Islet precursor cell (in vitro differentiated cells): ENCODE measurements around the gene ZNF827.

Experiments
- DNase-seq: peaks from one replicate; pipeline ENCODE4 v3.0.0-alpha.2; 2018

ZNF827 gene

GRCh38 chr4:145736241-145736831 lies 202.3 kb downstream of the ZNF827 start:
- peak; percentile 76 for DNase-seq

GRCh38 chr4:145735827-145736226 lies 202.8 kb downstream of the ZNF827 start:
- DNase-seq = no peak

GRCh38 chr4:145735347-145735675 lies 203.3 kb downstream of the ZNF827 start:
- peak; percentile 97 for DNase-seq

GRCh38 chr4:145734576-145735346 lies 203.9 kb downstream of the ZNF827 start:
- peak; percentile 98 for DNase-seq

GRCh38 chr4:145734031-145734430 lies 204.6 kb downstream of the ZNF827 start:
- DNase-seq = no peak

GRCh38 chr4:145732895-145733880 lies 205.4 kb downstream of the ZNF827 start:
- DNase-seq = peak; percentile 98

- DNase-seq = peak; percentile 66
Observed at GRCh38 chr4:145732001-145732815, 206.4 kb downstream of the ZNF827 start.

GRCh38 chr4:145731028-145731427 lies 207.6 kb downstream of the ZNF827 start:
- no peak for DNase-seq

- DNase-seq = no peak
Observed at GRCh38 chr4:145730026-145730425, 208.6 kb downstream of the ZNF827 start.

GRCh38 chr4:145723336-145723735 lies 215.3 kb downstream of the ZNF827 start:
- no peak for DNase-seq

- no peak for DNase-seq
Observed at GRCh38 chr4:145722561-145722960, 216.1 kb downstream of the ZNF827 start.

GRCh38 chr4:145720656-145721055 lies 218.0 kb downstream of the ZNF827 start:
- no peak for DNase-seq

GRCh38 chr4:145719752-145720624 lies 218.6 kb downstream of the ZNF827 start:
- DNase-seq = no peak

GRCh38 chr4:145716661-145717200 lies 221.9 kb downstream of the ZNF827 start:
- DNase-seq = no peak

- no peak for DNase-seq
Observed at GRCh38 chr4:145716200-145716599, 222.4 kb downstream of the ZNF827 start.

- DNase-seq = no peak
Observed at GRCh38 chr4:145709843-145710242, 228.8 kb downstream of the ZNF827 start.

- no peak for DNase-seq
Observed at GRCh38 chr4:145709336-145709735, 229.3 kb downstream of the ZNF827 start.
